Ovary (tissue), 3 donors: Measurements from ENCODE around the gene TFF1.

Experiments
- EP300 ChIP-seq: sonication (generic); formaldehyde crosslinking; IDR thresholded peaks from one replicate; pipeline ENCODE4 v1.6.1; 2017; ENCODE audit warnings: antibody characterized with exemption
- POLR2A ChIP-seq: fragments of 450-650 bp; IDR thresholded peaks from one replicate; pipeline ENCODE4 v1.6.1; 2017; ENCODE audit warnings: antibody characterized with exemption, mild to moderate bottlenecking, moderate library complexity
- TF ChIP-seq, protein P1 (sequence below), 3 donors: fragments of 450-650 bp in 2 of 3; fragments of 200-600 bp in 1 of 3; IDR thresholded peaks; one replicate each; pipeline versions ENCODE4 v1.5.1 to v1.8.0; 2016 to 2022; ENCODE audit warnings: antibody characterized with exemption in 3 of 3, mild to moderate bottlenecking in 1 of 3
- donor health status: DM: no; HTN: no; CAD: no.

DNA sequence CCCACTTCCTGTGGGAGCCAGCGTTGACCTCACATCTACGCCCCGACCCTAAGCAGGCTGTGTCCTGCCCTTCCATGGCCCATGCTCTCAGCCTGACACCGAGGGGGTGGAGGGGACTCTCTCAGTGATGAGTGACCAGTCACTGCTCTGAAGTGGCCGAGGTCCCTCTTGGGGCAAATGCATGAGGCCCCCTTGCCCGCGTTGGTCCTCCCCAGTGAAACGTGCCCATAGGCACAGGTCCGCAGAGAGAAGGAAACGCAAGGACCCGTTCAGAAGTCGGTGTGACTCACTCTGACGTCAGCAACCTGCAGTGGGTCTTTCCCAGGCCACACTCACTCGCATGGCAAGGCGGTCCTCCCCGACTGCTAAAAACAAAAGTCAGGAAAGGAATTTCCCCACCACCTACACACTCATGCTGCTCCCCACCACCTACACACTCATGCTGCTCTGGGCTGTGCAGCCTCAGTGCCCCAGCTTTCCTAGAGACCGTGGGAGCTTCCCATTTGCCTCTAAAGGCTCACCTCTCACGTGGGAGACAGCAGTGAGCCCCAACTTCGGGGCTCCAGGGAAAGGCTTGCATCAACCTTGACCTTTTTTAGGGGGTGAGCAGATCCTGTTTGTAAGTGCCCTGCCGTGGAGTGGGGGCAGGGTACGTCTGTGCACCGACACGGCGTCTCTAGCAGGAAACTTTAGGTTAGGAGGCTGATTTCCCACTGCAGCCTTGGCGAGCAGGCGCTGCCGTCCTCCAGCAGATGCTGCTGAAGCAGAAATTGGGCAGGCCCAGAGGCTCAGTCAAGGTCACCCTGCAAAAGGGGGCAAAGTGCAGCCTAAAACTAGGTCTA lies 48.8 kb upstream of the TFF1 start:
- TF ChIP-seq, protein P1, sequence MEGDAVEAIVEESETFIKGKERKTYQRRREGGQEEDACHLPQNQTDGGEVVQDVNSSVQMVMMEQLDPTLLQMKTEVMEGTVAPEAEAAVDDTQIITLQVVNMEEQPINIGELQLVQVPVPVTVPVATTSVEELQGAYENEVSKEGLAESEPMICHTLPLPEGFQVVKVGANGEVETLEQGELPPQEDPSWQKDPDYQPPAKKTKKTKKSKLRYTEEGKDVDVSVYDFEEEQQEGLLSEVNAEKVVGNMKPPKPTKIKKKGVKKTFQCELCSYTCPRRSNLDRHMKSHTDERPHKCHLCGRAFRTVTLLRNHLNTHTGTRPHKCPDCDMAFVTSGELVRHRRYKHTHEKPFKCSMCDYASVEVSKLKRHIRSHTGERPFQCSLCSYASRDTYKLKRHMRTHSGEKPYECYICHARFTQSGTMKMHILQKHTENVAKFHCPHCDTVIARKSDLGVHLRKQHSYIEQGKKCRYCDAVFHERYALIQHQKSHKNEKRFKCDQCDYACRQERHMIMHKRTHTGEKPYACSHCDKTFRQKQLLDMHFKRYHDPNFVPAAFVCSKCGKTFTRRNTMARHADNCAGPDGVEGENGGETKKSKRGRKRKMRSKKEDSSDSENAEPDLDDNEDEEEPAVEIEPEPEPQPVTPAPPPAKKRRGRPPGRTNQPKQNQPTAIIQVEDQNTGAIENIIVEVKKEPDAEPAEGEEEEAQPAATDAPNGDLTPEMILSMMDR (IDR thresholded peaks at IDR 0.05): no peak
- no peak for TF ChIP-seq EP300
- no peak for TF ChIP-seq POLR2A
